ENCODE measurements around the gene ISX. TPM values are rescaled to one million over a fixed set of nuclear protein-coding genes. Genes with fewer than 3 reads are reported as not detected.

Gene ISX
- total RNA-seq, 1 experiment from 2014 or later, result not detected

- H3K79me2 ChIP-seq (ENCODE audit: low read length), result no peaks in the 10 kb centered on the region
- no peak overlapping the region for H3K4me3 ChIP-seq (ENCODE audit: low read length)
- DNase-seq (no peak), ATAC-seq (no peak)
- peaks cover 15% of the 10 kb centered on the region for H3K27me3 ChIP-seq (ENCODE audit: low read length)
- ChIA-PET CTCF (no interaction called here), POLR2A (ENCODE audit: unreplicated experiment) (no interaction called here)
- H3K4me2 ChIP-seq (ENCODE audit: low read length), result no peak overlapping the region
- no peaks in the 10 kb centered on the region for H3F3A ChIP-seq (ENCODE audit: low read length, unreplicated experiment)
- no TSS peak for BruUV-seq (replicated peaks)
- H2AFZ ChIP-seq (ENCODE audit: low read length), result no peak overlapping the region
- no peak overlapping the region for H3K9ac ChIP-seq (ENCODE audit: low read length)
- H4K20me1 ChIP-seq (ENCODE audit: low read length), result no peaks in the 10 kb centered on the region
- no peak overlapping the region for H3K27ac ChIP-seq (ENCODE audit: low read length)
- no peaks in the 10 kb centered on the region for H3K9me2 ChIP-seq (replicated peaks; ENCODE audit: low read length)
- no peaks in the 10 kb centered on the region for H3K9me3 ChIP-seq (ENCODE audit: low read length)
- TF ChIP-seq CTCF (conservative IDR thresholded peaks at IDR 0.05; ENCODE audit: low read depth, low read length), result no peak
- no peak for TF ChIP-seq EZH2phosphoT487 (IDR thresholded peaks at IDR 0.05; ENCODE audit: borderline replicate concordance, low read length)
- TF ChIP-seq EZH2 (IDR thresholded peaks at IDR 0.05; ENCODE audit: low read length, unreplicated experiment), result no peak
- H3K4me1 ChIP-seq (ENCODE audit: insufficient read depth, low read length), result no peaks in the 10 kb centered on the region
- intact Hi-C loops (cut with micrococcal nuclease), result no loop called here
- H3K36me3 ChIP-seq (ENCODE audit: low read depth, low read length), result no peaks in the 10 kb centered on the region
Observed at GRCh38 chr22:35043934-35044319, 22.0 kb upstream of the ISX start.

GRCh38 chr22:35044607-35045390, 21.2 kb upstream of the ISX start:
- no TSS peak for BruUV-seq (replicated peaks)
- POLR2A ChIA-PET (ENCODE audit: unreplicated experiment), result no interaction called here
- intact Hi-C loops (cut with micrococcal nuclease), result no loop called here

More at GRCh38 chr22:35044607-35045390, 21.2 kb upstream of the ISX start:
- Histone ChIP-seq H3K27me3 (ENCODE audit: low read length) (peaks cover 15% of the 10 kb centered on the region), H3K4me3 (ENCODE audit: low read length) (no peak overlapping the region), H3K4me1 (ENCODE audit: insufficient read depth, low read length) (no peaks in the 10 kb centered on the region), H3K9me2 (replicated peaks; ENCODE audit: low read length) (no peaks in the 10 kb centered on the region), H2AFZ (ENCODE audit: low read length) (no peak overlapping the region), H3K79me2 (ENCODE audit: low read length) (no peaks in the 10 kb centered on the region), H3K4me2 (ENCODE audit: low read length) (no peak overlapping the region), H3K9me3 (ENCODE audit: low read length) (no peaks in the 10 kb centered on the region), H3F3A (ENCODE audit: low read length, unreplicated experiment) (no peaks in the 10 kb centered on the region), H3K36me3 (ENCODE audit: low read depth, low read length) (no peaks in the 10 kb centered on the region), H3K27ac (ENCODE audit: low read length) (no peak overlapping the region), H4K20me1 (ENCODE audit: low read length) (no peaks in the 10 kb centered on the region), H3K9ac (ENCODE audit: low read length) (no peak overlapping the region)
- CTCF ChIA-PET, result no interaction called here
- TF ChIP-seq EZH2phosphoT487 (IDR thresholded peaks at IDR 0.05; ENCODE audit: borderline replicate concordance, low read length) (no peak), CTCF (conservative IDR thresholded peaks at IDR 0.05; ENCODE audit: low read depth, low read length) (no peak), EZH2 (IDR thresholded peaks at IDR 0.05; ENCODE audit: low read length, unreplicated experiment) (no peak)
- DNase-seq, result peak; percentile 16
- ATAC-seq, result no peak

All from PC-3 (cell line).